A673 (cell line): Measurements from ENCODE around the gene CDC42BPB. TPM values are rescaled to one million over a fixed set of nuclear protein-coding genes. Genes with fewer than 3 reads are reported as not detected.

ENCODE experiments used
- BruUV-seq: library from RNA; stranded (reverse); fragments of 400-500 nt; replicated peaks from 2 replicates; lab custom pipeline; 2021; lab: Mats Ljungman, UMichigan
- CTCF ChIA-PET: fragments of 300-600 bp; sonication (Branson Sonifier 250); formaldehyde crosslinking; loops from one replicate; lab custom pipeline; 2022; ENCODE audit warnings: antibody characterized with exemption; lab: Charles Lee
- POLR2A ChIA-PET: fragments of 300-600 bp; sonication (Branson Sonifier 250); formaldehyde crosslinking; loops from one replicate; lab custom pipeline; 2022; ENCODE audit warnings: antibody characterized with exemption; ENCODE audit not compliant: low non-redundant PET; lab: Charles Lee
- DNase-seq: peaks from one replicate; pipeline ENCODE4 v3.0.0-alpha.2; 2015; ENCODE audit warnings: low spot score
- H3K27ac ChIP-seq: fragments of 200-600 bp; sonication (generic); 2 replicates; pipeline ENCODE4 v1.5.1; 2016; ENCODE audit warnings: mixed run types, low read depth, mild to moderate bottlenecking, mixed read lengths, antibody characterized with exemption, low read length; ENCODE audit not compliant: poor library complexity, severe bottlenecking
- H3K27me3 ChIP-seq: fragments of 200-600 bp; sonication (generic); replicated peaks from 2 replicates; pipeline ENCODE4 v1.6.1; 2017; ENCODE audit warnings: mixed run types, low read depth, mild to moderate bottlenecking, mixed read lengths, antibody characterized with exemption, low read length; ENCODE audit not compliant: insufficient read depth, poor library complexity
- H3K36me3 ChIP-seq: fragments of 200-600 bp; sonication (generic); 2 replicates; pipeline ENCODE4 v1.6.1; 2016; ENCODE audit warnings: mixed run types, mild to moderate bottlenecking, mixed read lengths, antibody characterized with exemption, low read length; ENCODE audit not compliant: insufficient read depth, poor library complexity, severe bottlenecking
- H3K4me1 ChIP-seq: fragments of 200-600 bp; sonication (generic); 2 replicates; pipeline ENCODE4 v1.6.1; 2017; ENCODE audit warnings: mixed run types, mild to moderate bottlenecking, mixed read lengths, antibody characterized with exemption, low read length; ENCODE audit not compliant: insufficient read depth, poor library complexity, severe bottlenecking
- H3K4me3 ChIP-seq: fragments of 200-600 bp; sonication (generic); 2 replicates; pipeline ENCODE4 v1.5.1; 2016; ENCODE audit warnings: low read depth, mixed run types, mild to moderate bottlenecking, mixed read lengths, low read length; ENCODE audit not compliant: poor library complexity, severe bottlenecking
- H3K9me3 ChIP-seq: fragments of 200-600 bp; sonication (generic); 2 replicates; pipeline ENCODE4 v1.6.1; 2016; ENCODE audit warnings: mixed run types, low read depth, mild to moderate bottlenecking, mixed read lengths, antibody characterized with exemption, low read length; ENCODE audit not compliant: poor library complexity, severe bottlenecking
- CTCF ChIP-seq: fragments of 300-800, 200-600 bp; sonication (generic); conservative IDR thresholded peaks from 2 replicates; pipeline ENCODE4 v1.5.1; 2017; ENCODE audit warnings: low read depth, mild to moderate bottlenecking, antibody characterized with exemption, low read length, moderate library complexity, mixed read lengths
- EZH2 ChIP-seq: fragments of 200-600 bp; sonication (generic); IDR thresholded peaks from 2 replicates; pipeline ENCODE4 v1.6.1; 2017; ENCODE audit warnings: borderline replicate concordance, low read depth, mild to moderate bottlenecking, mixed read lengths, antibody characterized with exemption, low read length; ENCODE audit not compliant: poor library complexity, severe bottlenecking
- intact Hi-C: fragments of 100-400 bp; cut with micrococcal nuclease; formaldehyde crosslinking; loops from one replicate; pipeline ENCODE4 v1.10.0; 2022; ENCODE audit not compliant: unreplicated experiment
- total RNA-seq: library from RNA; stranded (reverse); gene quantifications from 2 replicates; pipeline ENCODE4 v1.2.3, GENCODE V29; 2021

The CDC42BPB gene
- total RNA-seq, 1 experiment from 2014 or later = 103 TPM

- POLR2A ChIA-PET = no interaction called here
Observed at GRCh38 chr14:103028772-103029171, 28.6 kb downstream of the CDC42BPB start.

GRCh38 chr14:103028161-103028767 lies 29.1 kb downstream of the CDC42BPB start:
- Histone ChIP-seq H3K9me3 (no peaks in the 10 kb centered on the region), H3K4me1 (peaks cover 21% of the 10 kb centered on the region), H3K27me3 (no peaks in the 10 kb centered on the region), H3K4me3 (no peak overlapping the region), H3K27ac (no peak overlapping the region), H3K36me3 (no peaks in the 10 kb centered on the region)
- intact Hi-C loops = no loop called here
- POLR2A ChIA-PET = no interaction called here
- TF ChIP-seq EZH2 (no peak), CTCF (no peak)
- no peak for DNase-seq
- BruUV-seq = no TSS peak
- CTCF ChIA-PET = no interaction called here

More at GRCh38 chr14:103028772-103029171, 28.6 kb downstream of the CDC42BPB start:
- Histone ChIP-seq H3K9me3 (no peaks in the 10 kb centered on the region), H3K36me3 (no peaks in the 10 kb centered on the region), H3K27me3 (no peaks in the 10 kb centered on the region), H3K27ac (no peak overlapping the region), H3K4me3 (no peak overlapping the region), H3K4me1 (peaks cover 18% of the 10 kb centered on the region)
- CTCF ChIA-PET = no interaction called here
- DNase-seq = no peak
- intact Hi-C loops = no loop called here
- TF ChIP-seq EZH2 (no peak), CTCF (no peak)
- no TSS peak for BruUV-seq

- no peak for DNase-seq
- H3K4me3 ChIP-seq = no peak overlapping the region
- BruUV-seq = no TSS peak
- TF ChIP-seq EZH2 = no peak
- no peak for TF ChIP-seq CTCF
- no peaks in the 10 kb centered on the region for H3K9me3 ChIP-seq
- CTCF ChIA-PET = no interaction called here
- no peaks in the 10 kb centered on the region for H3K27me3 ChIP-seq
- H3K27ac ChIP-seq = no peak overlapping the region
- intact Hi-C loops = no loop called here
- no peaks in the 10 kb centered on the region for H3K36me3 ChIP-seq
- POLR2A ChIA-PET = interaction anchor here (0.7 kb wide), 1 partner anchor 388 kb away, joined by 3 read pairs; no protein-coding TSS in a partner anchor
- peaks cover 30% of the 10 kb centered on the region for H3K4me1 ChIP-seq
Observed at GRCh38 chr14:103027451-103027850, 29.9 kb downstream of the CDC42BPB start.
